Astrocyte (in vitro differentiated cells and primary cell): Measurements from ENCODE around the gene TOMM40L. TPM values are rescaled to one million over a fixed set of nuclear protein-coding genes. Genes with fewer than 3 reads are reported as not detected.

Experiments
- DNase-seq: peaks from one replicate; pipeline ENCODE4 v3.0.0-alpha.2; 2010; ENCODE audit warnings: low read depth
- FAIRE-seq: peaks from 2 replicates; lab custom pipeline; 2011; peaks lifted over from hg19 to GRCh38; lab: Jason Lieb, UNC
- H2AFZ ChIP-seq: 2 replicates; pipeline ENCODE4 v1.6.0; 2012; ENCODE audit warnings: low read depth, low read length, inconsistent platforms
- H3K27ac ChIP-seq: 2 replicates; pipeline ENCODE4 v1.5.1; 2011; ENCODE audit warnings: low read depth, low read length, inconsistent platforms
- H3K27me3 ChIP-seq: 2 replicates; pipeline ENCODE4 v1.6.0; 2011; ENCODE audit warnings: low read length, inconsistent platforms; ENCODE audit not compliant: insufficient read depth
- H3K36me3 ChIP-seq: 2 replicates; pipeline ENCODE4 v1.5.1; 2011; ENCODE audit warnings: low read length, inconsistent platforms; ENCODE audit not compliant: insufficient read depth
- H3K4me1 ChIP-seq: 2 replicates; pipeline ENCODE4 v1.5.1; 2011; ENCODE audit warnings: low read length, inconsistent platforms; ENCODE audit not compliant: insufficient read depth
- H3K4me2 ChIP-seq: 2 replicates; pipeline ENCODE4 v1.6.0; 2012; ENCODE audit warnings: low read length, inconsistent platforms
- H3K4me3 ChIP-seq: 2 replicates; pipeline ENCODE4 v1.5.1; 2011; ENCODE audit warnings: low read depth, mild to moderate bottlenecking, low read length, inconsistent platforms; ENCODE audit not compliant: insufficient read depth
- H3K79me2 ChIP-seq: 2 replicates; pipeline ENCODE4 v1.6.0; 2012; ENCODE audit warnings: mild to moderate bottlenecking, low read length, inconsistent platforms; ENCODE audit not compliant: insufficient read depth
- H3K9ac ChIP-seq: 2 replicates; pipeline ENCODE4 v1.6.0; 2012; ENCODE audit warnings: mild to moderate bottlenecking, low read length, inconsistent platforms
- H3K9me3 ChIP-seq: 2 replicates; pipeline ENCODE4 v1.5.1; 2012; ENCODE audit warnings: low read depth, mild to moderate bottlenecking, low read length, inconsistent platforms; ENCODE audit not compliant: insufficient read depth
- H4K20me1 ChIP-seq: 2 replicates; pipeline ENCODE4 v1.6.0; 2012; ENCODE audit warnings: low read length, inconsistent platforms; ENCODE audit not compliant: insufficient read depth
- H3K27ac Mint-ChIP-seq: one replicate; pipeline ENCODE4 v1.8.0; 2021; ENCODE audit warnings: mild to moderate bottlenecking, mixed read lengths; ENCODE audit not compliant: unreplicated experiment
- H3K27me3 Mint-ChIP-seq: one replicate; pipeline ENCODE4 v1.8.0; 2021; ENCODE audit warnings: low read depth, mixed read lengths; ENCODE audit not compliant: unreplicated experiment
- H3K36me3 Mint-ChIP-seq: one replicate; pipeline ENCODE4 v1.8.0; 2021; ENCODE audit warnings: low read depth, mixed read lengths; ENCODE audit not compliant: unreplicated experiment
- H3K4me1 Mint-ChIP-seq: one replicate; pipeline ENCODE4 v1.8.0; 2021; ENCODE audit warnings: low read depth, mixed read lengths; ENCODE audit not compliant: unreplicated experiment
- H3K4me3 Mint-ChIP-seq: one replicate; pipeline ENCODE4 v1.8.0; 2021; ENCODE audit warnings: mild to moderate bottlenecking, moderate library complexity, mixed read lengths; ENCODE audit not compliant: unreplicated experiment
- H3K9me3 Mint-ChIP-seq: one replicate; pipeline ENCODE4 v1.8.0; 2021; ENCODE audit warnings: mild to moderate bottlenecking, mixed read lengths; ENCODE audit not compliant: unreplicated experiment
- EZH2 ChIP-seq: IDR thresholded peaks from 2 replicates; pipeline ENCODE4 v1.6.1; 2012; ENCODE audit warnings: mild to moderate bottlenecking, low read length, inconsistent platforms; ENCODE audit not compliant: insufficient read depth
- total RNA-seq: library from RNA; stranded (reverse); gene quantifications from 2 replicates; pipeline ENCODE4 v1.2.1, GENCODE V29; 2021
- TF ChIP-seq, protein P1 (sequence below): IDR thresholded peaks from 2 replicates; pipeline ENCODE4 v1.5.1; 2011; ENCODE audit warnings: low read depth, mild to moderate bottlenecking, inconsistent platforms, low read length, moderate library complexity; ENCODE audit not compliant: insufficient read depth

TOMM40L gene
- total RNA-seq, 1 donor from 2014 or later: 12.0 TPM

DNA sequence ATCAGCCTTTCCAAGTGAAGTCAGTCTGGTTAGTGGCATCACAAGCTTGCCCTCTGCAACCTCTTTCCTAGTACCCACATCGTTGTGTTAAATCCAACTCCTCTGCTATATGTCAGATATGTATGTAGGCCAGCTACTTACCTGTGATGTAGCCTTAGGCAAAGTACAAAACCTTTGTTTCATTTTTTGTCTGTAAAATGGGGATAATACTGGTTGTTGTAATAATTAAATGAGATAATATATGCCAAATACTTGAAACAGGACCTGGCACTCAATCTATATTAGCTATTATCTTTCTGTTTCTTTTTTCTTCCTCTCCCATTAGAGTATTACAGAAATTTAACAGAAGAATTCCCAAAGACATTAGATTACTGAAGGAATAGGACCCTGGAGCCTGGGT, 33.9 kb downstream of the TOMM40L start:
- no peak overlapping the region for H3K4me3 ChIP-seq
- H3K4me1 ChIP-seq: peaks cover 6% of the 10 kb centered on the region
- H4K20me1 ChIP-seq: no peaks in the 10 kb centered on the region
- no peak overlapping the region for H3K4me2 ChIP-seq
- DNase-seq (no peak), FAIRE-seq (no peak)
- Mint-ChIP-seq H3K27me3 (peaks cover 49% of the 10 kb centered on the region), H3K36me3 (peaks cover 3% of the 10 kb centered on the region), H3K27ac (no peak overlapping the region), H3K4me1 (no peaks in the 10 kb centered on the region), H3K4me3 (peak overlapping the region; percentile 62), H3K9me3 (peaks cover 18% of the 10 kb centered on the region)
- TF ChIP-seq, protein P1, sequence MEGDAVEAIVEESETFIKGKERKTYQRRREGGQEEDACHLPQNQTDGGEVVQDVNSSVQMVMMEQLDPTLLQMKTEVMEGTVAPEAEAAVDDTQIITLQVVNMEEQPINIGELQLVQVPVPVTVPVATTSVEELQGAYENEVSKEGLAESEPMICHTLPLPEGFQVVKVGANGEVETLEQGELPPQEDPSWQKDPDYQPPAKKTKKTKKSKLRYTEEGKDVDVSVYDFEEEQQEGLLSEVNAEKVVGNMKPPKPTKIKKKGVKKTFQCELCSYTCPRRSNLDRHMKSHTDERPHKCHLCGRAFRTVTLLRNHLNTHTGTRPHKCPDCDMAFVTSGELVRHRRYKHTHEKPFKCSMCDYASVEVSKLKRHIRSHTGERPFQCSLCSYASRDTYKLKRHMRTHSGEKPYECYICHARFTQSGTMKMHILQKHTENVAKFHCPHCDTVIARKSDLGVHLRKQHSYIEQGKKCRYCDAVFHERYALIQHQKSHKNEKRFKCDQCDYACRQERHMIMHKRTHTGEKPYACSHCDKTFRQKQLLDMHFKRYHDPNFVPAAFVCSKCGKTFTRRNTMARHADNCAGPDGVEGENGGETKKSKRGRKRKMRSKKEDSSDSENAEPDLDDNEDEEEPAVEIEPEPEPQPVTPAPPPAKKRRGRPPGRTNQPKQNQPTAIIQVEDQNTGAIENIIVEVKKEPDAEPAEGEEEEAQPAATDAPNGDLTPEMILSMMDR: no peak
- no peak for TF ChIP-seq EZH2
- H3K79me2 ChIP-seq: no peaks in the 10 kb centered on the region
- H3K27ac ChIP-seq: no peak overlapping the region
- H3K27me3 ChIP-seq: peaks cover 40% of the 10 kb centered on the region
- H2AFZ ChIP-seq: no peak overlapping the region
- H3K9me3 ChIP-seq: peaks cover 8% of the 10 kb centered on the region
- H3K9ac ChIP-seq: no peak overlapping the region
- no peaks in the 10 kb centered on the region for H3K36me3 ChIP-seq

DNA sequence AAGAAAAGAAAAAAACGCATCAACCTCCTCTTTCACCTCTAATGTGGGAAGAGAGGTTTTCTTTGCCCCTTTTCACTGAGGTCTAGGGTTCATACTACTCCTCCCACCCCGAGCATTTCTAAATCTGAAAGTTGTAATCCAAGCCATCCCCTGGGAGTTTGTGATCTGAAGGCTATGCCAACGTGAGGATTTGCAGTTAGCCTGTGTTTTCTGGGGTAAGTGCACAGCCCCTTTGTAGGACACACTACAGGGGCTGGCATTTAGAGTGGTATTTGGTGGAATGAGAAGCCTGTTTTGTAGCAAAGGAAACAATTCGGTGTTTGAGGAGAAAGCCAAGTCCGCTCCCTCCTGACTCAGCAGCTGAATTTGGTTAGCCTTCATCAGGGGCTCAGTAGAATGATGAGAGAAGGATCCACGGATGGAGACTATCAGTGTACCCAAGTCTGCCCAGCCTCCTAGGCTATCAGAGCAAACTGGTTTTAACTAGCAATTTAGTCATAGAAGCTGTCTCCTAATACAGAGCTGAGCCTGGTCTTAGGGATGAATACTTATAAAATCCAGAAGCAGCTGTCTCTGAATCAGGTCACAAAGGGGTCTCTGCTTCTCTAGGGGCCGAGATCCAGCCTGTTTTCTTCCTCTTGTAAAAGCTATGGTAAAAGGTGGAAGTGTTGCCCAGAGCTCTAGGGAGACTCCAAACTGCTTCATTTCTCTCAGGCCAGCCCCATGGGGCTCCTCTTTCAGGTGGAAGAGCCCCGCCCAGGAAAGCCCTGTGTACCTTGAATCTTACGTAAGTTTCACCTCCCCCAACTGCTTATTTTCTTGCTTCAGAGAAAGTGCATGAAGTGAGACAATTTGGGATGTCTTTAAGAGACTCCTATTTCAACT, 34.8 kb downstream of the TOMM40L start:
- Mint-ChIP-seq H3K36me3 (peaks cover 3% of the 10 kb centered on the region), H3K9me3 (peaks cover 14% of the 10 kb centered on the region), H3K4me3 (no peak overlapping the region), H3K27ac (no peak overlapping the region), H3K27me3 (peaks cover 47% of the 10 kb centered on the region), H3K4me1 (no peaks in the 10 kb centered on the region)
- Histone ChIP-seq H3K79me2 (no peaks in the 10 kb centered on the region), H4K20me1 (no peaks in the 10 kb centered on the region), H3K4me2 (no peak overlapping the region), H2AFZ (no peak overlapping the region), H3K36me3 (no peaks in the 10 kb centered on the region), H3K9me3 (peaks cover 8% of the 10 kb centered on the region), H3K27ac (no peak overlapping the region), H3K4me3 (no peak overlapping the region), H3K9ac (no peak overlapping the region), H3K27me3 (peaks cover 40% of the 10 kb centered on the region), H3K4me1 (peaks cover 6% of the 10 kb centered on the region)
- TF ChIP-seq, protein P1: no peak
- TF ChIP-seq EZH2: no peak
- FAIRE-seq (no peak), DNase-seq (no peak)
